Transverse colon (tissue), 4 donors: ENCODE data around the gene MED15. TPM values are rescaled to one million over a fixed set of nuclear protein-coding genes. Genes with fewer than 3 reads are reported as not detected.

Source experiments
- DNase-seq: peaks from one replicate; pipeline ENCODE4 v3.0.0-alpha.2; 2019
- H3K27ac ChIP-seq, 4 donors: fragments of 200-600 bp; sonication (generic); 2 replicates each; pipeline ENCODE4 v1.5.1; 2016 to 2018; ENCODE audit warnings: inconsistent platforms in 4 of 4
- H3K27me3 ChIP-seq: fragments of 200-600 bp; sonication (generic); 2 replicates; pipeline ENCODE4 v1.5.1; 2017; ENCODE audit warnings: inconsistent platforms
- H3K36me3 ChIP-seq, 4 donors: fragments of 200-600 bp; sonication (generic); 2 replicates each; pipeline ENCODE4 v1.5.1; 2017 to 2019; ENCODE audit warnings: inconsistent platforms in 4 of 4
- H3K4me1 ChIP-seq, 4 donors: fragments of 200-600 bp; sonication (generic); 2 replicates each; pipeline ENCODE4 v1.5.1; 2017 to 2020; ENCODE audit warnings: inconsistent platforms in 4 of 4
- H3K4me3 ChIP-seq, 4 donors: fragments of 200-600 bp; sonication (generic); 1 replicate in 1 of 4; 2 replicates in 3 of 4; pipeline versions ENCODE4 v1.5.1 to v1.6.1; 2017 to 2019; ENCODE audit warnings: inconsistent platforms in 4 of 4
- H3K9me3 ChIP-seq, 2 donors: fragments of 200-600 bp; sonication (generic); 2 replicates each; pipeline ENCODE4 v1.5.1; 2017 to 2019; ENCODE audit warnings: inconsistent platforms in 2 of 2
- CTCF ChIP-seq, 5 experiments: fragments of 200-600 bp in 3 of 5; fragments of 450-650 bp in 2 of 5; sonication (generic) in 3 of 5; IDR thresholded peaks; 1 replicate in 2 of 5; 2 replicates in 3 of 5; pipeline ENCODE4 v1.5.1; 2016 to 2017; ENCODE audit warnings: antibody characterized with exemption in 5 of 5, inconsistent platforms in 3 of 5, mild to moderate bottlenecking in 2 of 5, moderate library complexity in 1 of 5
- EP300 ChIP-seq: sonication (generic); formaldehyde crosslinking; IDR thresholded peaks from one replicate; pipeline ENCODE4 v1.6.1; 2017; ENCODE audit warnings: antibody characterized with exemption, low read depth
- POLR2A ChIP-seq: fragments of 450-650 bp; IDR thresholded peaks from one replicate; pipeline ENCODE4 v1.6.1; 2016; ENCODE audit warnings: antibody characterized with exemption, mild to moderate bottlenecking, moderate library complexity
- POLR2AphosphoS5 ChIP-seq, 3 donors: sonication (generic); formaldehyde crosslinking; IDR thresholded peaks; one replicate each; pipeline ENCODE4 v1.6.1; 2016; ENCODE audit warnings: antibody characterized with exemption in 3 of 3
- WGBS, 2 donors: methylation state at CpG; one replicate each; pipeline ENCODE4 v1.1.5; 2018; ENCODE audit warnings: low coverage in 1 of 2; 5-methylcytosine and 5-hydroxymethylcytosine counted together
- in situ Hi-C, 4 donors: fragments of 200-750 bp; cut with MboI; loops; one replicate each; pipeline versions ENCODE4 v1.15.0 to v1.15.1; 2017; ENCODE audit warnings: low sequenced_read_pairs in 3 of 4, low pct_ligation_motif_present in 1 of 4, low pct_unique_long_range_greater_than_20kb in 1 of 4
- intact Hi-C: fragments of 100-400 bp; cut with DNase I; formaldehyde crosslinking; loops from one replicate; pipeline ENCODE4 v1.15.1; 2023; ENCODE audit warnings: low total_unique reads
- total RNA-seq, 4 donors: library from RNA; depleted of rRNA; stranded (reverse); fragments of >200 nt; gene quantifications; one replicate each; pipeline ENCODE4 v1.1.0, GENCODE V29; 2016

The MED15 gene
- total RNA-seq, 4 donors from 2014 or later = 70.3 to 211 (median 116) TPM

DNA sequence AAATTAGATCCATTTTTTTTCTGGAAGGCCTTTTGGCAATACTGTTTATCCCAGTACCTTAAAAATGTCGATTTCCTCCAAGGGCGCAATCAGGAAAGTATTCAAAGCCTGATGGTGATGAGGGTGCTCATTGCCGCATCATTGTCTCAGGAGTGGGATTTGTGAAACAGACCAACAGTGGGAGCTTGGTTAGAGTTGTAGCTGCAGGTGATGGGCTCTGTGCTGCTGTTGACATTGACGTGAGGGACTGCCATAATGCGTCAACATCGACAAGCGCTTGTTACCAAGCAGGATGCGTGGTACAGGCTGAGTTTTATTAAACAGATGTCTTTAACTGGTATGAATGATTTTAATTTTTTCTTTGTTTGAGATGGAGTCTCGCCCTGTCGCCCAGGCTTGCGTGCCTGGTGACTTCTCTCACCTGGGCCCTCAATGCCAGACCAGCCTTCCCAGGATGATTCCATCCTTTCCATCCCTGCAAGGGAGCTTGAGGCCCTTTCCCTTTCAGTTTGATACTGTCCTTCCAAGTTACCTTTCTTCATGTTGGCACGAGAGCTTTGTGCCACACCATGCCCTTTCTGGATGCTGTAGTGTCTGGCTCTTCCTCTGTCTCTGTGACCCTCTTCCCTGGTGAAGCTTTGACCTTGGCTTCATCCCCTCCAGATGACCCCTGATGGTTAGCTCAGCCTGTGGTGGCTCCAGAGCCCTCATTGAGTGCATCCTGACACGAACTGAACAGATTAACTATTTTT, 10.6 kb downstream of the MED15 start:
- TF ChIP-seq EP300 (no peak), POLR2AphosphoS5 (IDR thresholded peaks at IDR 0.05) (no peak), POLR2A (no peak), CTCF (IDR thresholded peaks at IDR 0.05) (no peak)

GRCh38 chr22:20519558-20519957, 12.1 kb downstream of the MED15 start:
- H3K27ac ChIP-seq = no peak overlapping the region

More for the DNA sequence above, 10.6 kb downstream of the MED15 start:
- no peak for DNase-seq
- no peaks in the 10 kb centered on the region for H3K9me3 ChIP-seq
- no peak overlapping the region for H3K27ac ChIP-seq
- H3K4me3 ChIP-seq = no peak overlapping the region
- intact Hi-C loops (no loop called here), in situ Hi-C loops (no loop called here)
- WGBS, 2 donors = 92 to 95% methylated on average over 6 to 13 of the region's 13 CpGs
- H3K4me1 ChIP-seq = peaks cover 1 to 33% (median 14%) of the 10 kb centered on the region in 4 donors
- H3K36me3 ChIP-seq = no peaks in the 10 kb centered on the region
- no peaks in the 10 kb centered on the region for H3K27me3 ChIP-seq

DNA sequence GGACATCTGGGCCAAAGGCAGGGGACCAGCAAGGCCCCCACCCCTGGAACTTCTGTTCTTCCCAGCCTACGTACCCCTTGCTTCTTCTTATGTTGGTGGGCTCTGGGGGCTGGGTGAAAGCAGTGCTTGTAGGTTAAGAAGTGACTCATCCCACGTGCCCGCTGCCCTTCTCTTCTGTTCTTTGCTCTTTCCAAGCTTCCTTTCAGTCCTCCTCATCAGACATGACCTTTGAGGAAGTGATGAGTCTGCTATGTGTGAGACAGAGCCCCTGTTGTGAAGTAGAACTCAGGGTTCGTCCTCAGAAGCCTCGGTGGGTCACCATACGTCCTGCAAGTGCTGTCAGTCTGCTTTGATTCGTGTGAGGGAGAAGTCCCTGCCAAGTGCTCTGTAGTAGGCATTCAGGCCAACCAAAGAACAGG, 12.7 kb downstream of the MED15 start:
- in situ Hi-C loops = no loop called here

More at GRCh38 chr22:20519558-20519957, 12.1 kb downstream of the MED15 start:
- WGBS, 2 donors = 65 to 80% methylated on average over 3 to 4 of the region's 4 CpGs
- no peak for TF ChIP-seq POLR2AphosphoS5 (IDR thresholded peaks at IDR 0.05)
- peaks cover 13 to 42% (median 22%) of the 10 kb centered on the region in 4 donors for H3K4me1 ChIP-seq
- intact Hi-C loops (no loop called here), in situ Hi-C loops (no loop called here)
- H3K4me3 ChIP-seq = no peak overlapping the region
- H3K27me3 ChIP-seq = no peaks in the 10 kb centered on the region
- no peaks in the 10 kb centered on the region for H3K9me3 ChIP-seq
- no peaks in the 10 kb centered on the region for H3K36me3 ChIP-seq
- DNase-seq = no peak

DNA sequence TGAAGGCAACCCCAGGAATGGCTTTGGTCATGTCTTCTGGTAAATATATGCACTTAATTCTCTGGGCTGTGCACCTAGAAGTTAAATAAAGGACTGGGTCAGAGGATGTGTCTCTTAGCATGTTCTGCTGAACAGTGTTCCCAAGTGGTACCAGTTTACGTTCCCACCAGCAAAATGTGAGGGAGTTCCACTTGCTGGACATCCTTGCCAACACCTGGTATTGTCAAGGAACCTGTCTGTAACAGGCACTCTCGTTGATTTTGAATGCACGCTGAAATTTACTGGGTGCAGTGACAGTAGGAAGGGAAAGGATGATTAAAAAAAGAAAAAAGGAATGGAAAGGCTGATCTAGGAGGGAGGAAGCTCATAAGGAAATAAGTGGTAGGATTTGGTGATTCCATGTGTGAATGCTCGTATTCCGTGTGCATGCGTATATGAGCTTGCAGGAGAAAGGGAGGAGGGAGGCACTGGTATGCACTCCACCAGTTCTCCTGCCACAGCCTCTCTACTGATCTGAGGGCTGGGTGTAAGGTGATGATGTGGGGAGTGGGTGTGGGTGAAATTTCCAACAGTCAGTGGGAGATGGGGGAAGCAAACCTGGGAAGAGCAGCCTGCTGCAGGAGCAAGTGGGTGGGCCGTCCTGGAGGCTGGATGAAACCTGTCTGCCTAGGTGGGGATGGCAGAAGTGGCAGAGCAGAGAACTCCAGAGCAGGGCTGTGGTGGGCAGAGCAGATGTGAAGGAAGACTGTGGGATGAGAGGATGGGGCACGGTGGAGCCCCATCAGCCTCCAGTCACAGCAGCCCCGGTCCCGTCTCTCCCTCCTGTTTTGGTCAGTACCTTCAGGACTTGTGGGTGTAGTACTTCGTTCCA, 15.0 kb downstream of the MED15 start:
- Histone ChIP-seq H3K27me3 (no peaks in the 10 kb centered on the region), H3K27ac (no peak overlapping the region), H3K4me3 (no peak overlapping the region), H3K9me3 (no peaks in the 10 kb centered on the region), H3K4me1 (peaks cover 13 to 37% (median 21%) of the 10 kb centered on the region in 4 donors), H3K36me3 (peaks cover 0 to 7% (median 0%) of the 10 kb centered on the region in 4 donors)
- no peak for TF ChIP-seq CTCF (IDR thresholded peaks at IDR 0.05)
- TF ChIP-seq EP300 = no peak
- TF ChIP-seq POLR2AphosphoS5 (IDR thresholded peaks at IDR 0.05) = no peak
- TF ChIP-seq POLR2A = no peak
- no peak for DNase-seq
- WGBS, 2 donors = 83 to 86% methylated on average over 6 to 11 of the region's 11 CpGs
- intact Hi-C loops = no loop called here
- in situ Hi-C loops = no loop called here

More for the DNA sequence above, 12.7 kb downstream of the MED15 start:
- intact Hi-C loops = no loop called here
- Histone ChIP-seq H3K4me1 (peaks cover 13 to 37% (median 20%) of the 10 kb centered on the region in 4 donors), H3K36me3 (no peaks in the 10 kb centered on the region), H3K27me3 (no peaks in the 10 kb centered on the region), H3K4me3 (no peak overlapping the region), H3K27ac (no peak overlapping the region), H3K9me3 (no peaks in the 10 kb centered on the region)
- DNase-seq = no peak
- WGBS, 2 donors = 72% methylated on average over 7 of the region's 7 CpGs; no CpG with 5 or more reads in 1 of the 2 donors
- TF ChIP-seq POLR2A = no peak
- TF ChIP-seq EP300 = no peak
- no peak for TF ChIP-seq POLR2AphosphoS5 (IDR thresholded peaks at IDR 0.05)
- no peak for TF ChIP-seq CTCF (IDR thresholded peaks at IDR 0.05)
